Activated naive CD4-positive, alpha-beta T cell treated with Interleukin-2 at 50 U/mL for 16 hours (primary cell): ENCODE measurements around the gene EXOSC10.
"Not testable (repeated sequence)": the region's sequence is repeated elsewhere in the genome, so short reads cannot be mapped to it uniquely, and the experiment has no call there.

Experiments used
- DNase-seq: peaks from one replicate; pipeline ENCODE4 v3.0.0-alpha.2; 2020

Gene EXOSC10

GRCh38 chr1:11107599-11107998, 7.9 kb upstream of the EXOSC10 start:
- DNase-seq = no peak

GRCh38 chr1:11105586-11105985, 5.9 kb upstream of the EXOSC10 start:
- no peak for DNase-seq

- no peak for DNase-seq
Observed at GRCh38 chr1:11101347-11101746, 1.7 kb upstream of the EXOSC10 start.

GRCh38 chr1:11100806-11101205, 1.1 kb upstream of the EXOSC10 start:
- not testable (repeated sequence) for DNase-seq

GRCh38 chr1:11100149-11100493, 452 bp upstream of the EXOSC10 start:
- no peak for DNase-seq

GRCh38 chr1:11098931-11099309, 749 bp downstream of the EXOSC10 start:
- no peak for DNase-seq

GRCh38 chr1:11083784-11084183, 15.9 kb downstream of the EXOSC10 start:
- not testable (repeated sequence) for DNase-seq

- no peak for DNase-seq
Observed at GRCh38 chr1:11080931-11081330, 18.7 kb downstream of the EXOSC10 start.

- no peak for DNase-seq
Observed at GRCh38 chr1:11078631-11079030, 21.0 kb downstream of the EXOSC10 start.

GRCh38 chr1:11073398-11073797, 26.3 kb downstream of the EXOSC10 start:
- not testable (repeated sequence) for DNase-seq

GRCh38 chr1:11072216-11072917, 27.3 kb downstream of the EXOSC10 start:
- no peak for DNase-seq

- DNase-seq = no peak
Observed at GRCh38 chr1:11071463-11072215, 28.0 kb downstream of the EXOSC10 start.

GRCh38 chr1:11070876-11071275, 28.8 kb downstream of the EXOSC10 start:
- no peak for DNase-seq

GRCh38 chr1:11068600-11069473, 30.8 kb downstream of the EXOSC10 start:
- DNase-seq = no peak

- no peak for DNase-seq
Observed at GRCh38 chr1:11067716-11068599, 31.7 kb downstream of the EXOSC10 start.

- no peak for DNase-seq
Observed at GRCh38 chr1:11065796-11066195, 33.9 kb downstream of the EXOSC10 start.

GRCh38 chr1:11064942-11065341, 34.7 kb downstream of the EXOSC10 start:
- DNase-seq = no peak

GRCh38 chr1:11063937-11064537, 35.6 kb downstream of the EXOSC10 start:
- not testable (repeated sequence) for DNase-seq

GRCh38 chr1:11062965-11063401, 36.7 kb downstream of the EXOSC10 start:
- DNase-seq = peak; percentile 45

- DNase-seq = no peak
Observed at GRCh38 chr1:11061652-11062365, 37.9 kb downstream of the EXOSC10 start.
